IPS-15b (cell line): ENCODE measurements around the gene PRKACB.
"Not testable (repeated sequence)": the region's sequence is repeated elsewhere in the genome, so short reads cannot be mapped to it uniquely, and the experiment has no call there.

Experiments
- H3K27me3 ChIP-seq: one replicate; pipeline ENCODE4 v1.6.1; 2013; ENCODE audit warnings: low read length; ENCODE audit not compliant: control insufficient read depth, insufficient read depth
- H3K36me3 ChIP-seq: one replicate; pipeline ENCODE4 v1.6.1; 2013; ENCODE audit warnings: low read length; ENCODE audit not compliant: control insufficient read depth, insufficient read depth
- H3K4me1 ChIP-seq: one replicate; pipeline ENCODE4 v1.6.1; 2013; ENCODE audit warnings: mild to moderate bottlenecking, low read length; ENCODE audit not compliant: control insufficient read depth, insufficient read depth
- H3K4me3 ChIP-seq: one replicate; pipeline ENCODE4 v1.5.1; 2013; ENCODE audit warnings: low read depth, low read length
- H3K9ac ChIP-seq: one replicate; pipeline ENCODE4 v1.6.1; 2013; ENCODE audit warnings: low read depth, mild to moderate bottlenecking, low read length
- H3K9me3 ChIP-seq: one replicate; pipeline ENCODE4 v1.6.1; 2013; ENCODE audit warnings: mild to moderate bottlenecking, low read length; ENCODE audit not compliant: control insufficient read depth, insufficient read depth

Gene PRKACB

DNA sequence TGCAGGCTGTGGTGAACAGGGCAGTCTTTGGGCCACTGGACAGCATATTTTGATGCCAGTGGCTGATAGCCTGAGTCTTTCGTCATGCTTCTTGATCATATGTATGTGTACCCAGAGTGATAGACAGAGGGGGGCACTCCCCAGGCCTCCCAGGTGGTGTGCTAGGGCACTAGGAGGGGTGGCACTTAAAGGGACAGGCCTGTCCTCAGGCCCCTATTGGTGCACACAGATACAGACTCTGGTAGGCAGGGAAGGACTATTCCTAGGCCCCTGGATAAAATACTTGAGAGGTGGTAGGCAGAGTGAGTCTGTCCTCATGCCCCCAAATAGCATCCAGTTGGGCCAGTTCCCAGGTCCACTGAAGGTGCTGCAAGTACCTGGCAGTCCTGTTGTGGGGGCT is 80.8 kb downstream of the PRKACB start:
- Histone ChIP-seq H3K9me3 (no peaks in the 10 kb centered on the region), H3K4me3 (no peak overlapping the region), H3K27me3 (no peaks in the 10 kb centered on the region), H3K4me1 (no peaks in the 10 kb centered on the region), H3K9ac (no peak overlapping the region), H3K36me3 (no peaks in the 10 kb centered on the region)

DNA sequence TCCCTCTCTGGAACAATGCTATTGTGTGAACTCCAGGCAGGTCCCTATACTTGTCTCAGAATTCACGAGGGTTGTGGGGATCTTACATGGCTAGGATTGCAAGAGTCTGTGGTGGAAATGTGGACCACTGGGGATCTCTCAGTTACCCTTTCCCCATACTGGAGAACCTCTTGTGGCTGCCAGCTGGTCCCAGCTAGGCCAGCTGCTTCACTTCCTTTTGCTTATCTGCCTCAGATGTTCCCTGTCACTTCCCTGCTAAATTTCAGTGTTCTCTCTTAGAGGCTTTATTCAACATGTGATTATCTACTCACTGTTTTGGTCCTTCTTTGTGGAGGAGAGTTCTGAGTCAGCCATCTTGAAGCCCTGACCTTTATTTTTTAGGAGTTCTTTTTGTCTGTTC is 81.6 kb downstream of the PRKACB start:
- H3K4me1 ChIP-seq = no peaks in the 10 kb centered on the region

DNA sequence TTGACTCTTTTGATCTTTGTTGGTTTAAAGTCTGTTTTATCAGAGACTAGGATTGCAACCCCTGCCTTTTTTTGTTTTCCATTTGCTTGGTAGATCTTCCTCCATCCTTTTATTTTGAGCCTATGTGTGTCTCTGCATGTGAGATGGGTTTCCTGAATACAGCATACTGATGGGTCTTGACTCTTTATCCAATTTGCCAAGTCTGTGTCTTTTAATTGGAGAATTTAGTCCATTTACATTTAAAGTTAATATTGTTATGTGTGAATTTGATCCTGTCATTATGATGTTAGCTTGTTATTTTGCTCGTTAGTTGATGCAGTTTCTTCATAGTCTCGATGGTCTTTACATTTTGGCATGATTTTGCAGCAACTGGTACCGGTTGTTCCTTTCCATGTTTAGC is 88.6 kb downstream of the PRKACB start:
- H3K4me1 ChIP-seq, H3K9me3 ChIP-seq, H3K27me3 ChIP-seq, H3K36me3 ChIP-seq, H3K9ac ChIP-seq, H3K4me3 ChIP-seq: not testable (repeated sequence)

More for the DNA sequence above, 81.6 kb downstream of the PRKACB start:
- Histone ChIP-seq H3K4me3 (no peak overlapping the region), H3K36me3 (no peaks in the 10 kb centered on the region), H3K9ac (no peak overlapping the region), H3K27me3 (no peaks in the 10 kb centered on the region), H3K9me3 (no peaks in the 10 kb centered on the region)

DNA sequence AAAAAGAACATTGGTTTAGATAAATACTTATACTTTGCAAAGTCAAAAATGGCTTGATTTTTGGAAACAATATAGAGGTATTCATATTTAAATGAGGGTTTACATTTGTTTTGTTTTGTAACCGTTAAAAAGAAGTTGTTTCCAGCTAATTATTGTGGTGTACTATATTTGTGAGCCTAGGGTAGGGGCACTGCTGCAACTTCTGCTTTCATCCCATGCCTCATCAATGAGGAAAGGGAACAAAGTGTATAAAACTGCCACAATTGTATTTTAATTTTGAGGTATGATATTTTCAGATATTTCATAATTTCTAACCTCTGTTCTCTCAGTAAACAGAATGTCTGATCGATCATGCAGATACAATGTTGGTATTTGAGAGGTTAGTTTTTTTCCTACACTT is 92.2 kb downstream of the PRKACB start:
- no peak overlapping the region for H3K4me3 ChIP-seq
- no peaks in the 10 kb centered on the region for H3K4me1 ChIP-seq
- no peak overlapping the region for H3K9ac ChIP-seq
- H3K36me3 ChIP-seq = no peaks in the 10 kb centered on the region
- H3K27me3 ChIP-seq = no peaks in the 10 kb centered on the region
- H3K9me3 ChIP-seq = peaks cover 3% of the 10 kb centered on the region

DNA sequence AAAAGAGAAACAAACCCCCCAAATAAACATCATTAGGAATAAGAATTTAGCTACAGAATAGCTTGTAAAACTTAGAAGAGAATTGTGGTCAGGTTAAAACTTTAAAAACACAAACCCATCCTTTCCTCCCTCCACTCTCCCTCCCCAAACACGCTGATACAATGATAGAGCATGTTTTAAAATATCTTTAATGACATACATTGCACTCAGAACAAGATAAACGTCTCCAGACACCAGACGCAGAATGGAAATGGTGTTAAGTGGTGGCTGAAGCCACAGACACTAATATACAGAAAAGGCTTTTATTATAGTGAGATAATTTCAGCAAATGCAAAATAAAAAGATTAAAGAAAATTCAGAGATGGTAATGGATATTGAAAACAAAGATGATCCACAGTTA is 98.6 kb downstream of the PRKACB start:
- H3K36me3 ChIP-seq = no peaks in the 10 kb centered on the region
- H3K9ac ChIP-seq = no peak overlapping the region
- H3K9me3 ChIP-seq = no peaks in the 10 kb centered on the region
- no peak overlapping the region for H3K4me3 ChIP-seq
- no peaks in the 10 kb centered on the region for H3K4me1 ChIP-seq
- no peaks in the 10 kb centered on the region for H3K27me3 ChIP-seq

DNA sequence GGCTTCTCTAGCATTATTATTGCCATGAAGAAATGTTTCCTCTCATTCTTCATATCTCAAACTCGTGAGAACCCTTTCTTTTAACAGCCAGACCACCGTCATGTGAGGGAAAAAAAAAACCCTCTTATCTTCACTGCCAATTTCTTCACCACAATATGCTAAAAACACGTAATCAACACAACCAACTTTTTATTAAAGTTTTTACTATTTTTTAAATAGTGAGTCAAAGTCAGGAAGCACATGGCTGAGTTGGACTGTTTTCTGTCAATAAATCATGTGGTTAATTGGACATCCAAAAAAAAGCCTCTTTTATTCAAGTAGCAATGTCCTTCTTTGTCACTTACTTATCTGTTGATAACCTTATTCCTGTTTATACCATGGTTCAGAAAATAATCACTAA is 101.5 kb downstream of the PRKACB start:
- Histone ChIP-seq H3K36me3 (no peaks in the 10 kb centered on the region), H3K9ac (no peak overlapping the region), H3K27me3 (no peaks in the 10 kb centered on the region), H3K9me3 (no peaks in the 10 kb centered on the region), H3K4me3 (no peak overlapping the region), H3K4me1 (no peaks in the 10 kb centered on the region)

DNA sequence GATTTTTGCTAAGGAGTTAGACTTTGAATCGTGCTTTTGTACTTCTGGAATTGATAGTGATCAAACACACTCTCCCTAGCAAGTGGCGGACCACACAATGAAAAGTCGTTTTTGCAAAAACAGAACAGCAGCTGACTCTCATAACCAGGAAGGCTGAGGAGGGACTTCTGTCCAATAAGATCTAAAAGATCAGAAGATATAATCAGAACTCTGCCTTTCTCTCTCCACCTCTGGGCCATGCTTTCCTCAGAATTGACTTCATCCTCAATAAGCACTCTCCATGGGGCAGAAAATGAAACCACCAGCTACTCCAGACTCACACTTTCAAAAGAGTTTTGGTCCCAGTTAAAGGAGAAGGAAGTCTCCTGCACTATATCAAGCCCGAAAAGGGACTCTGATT is 102.1 kb downstream of the PRKACB start:
- no peaks in the 10 kb centered on the region for H3K36me3 ChIP-seq
- no peaks in the 10 kb centered on the region for H3K4me1 ChIP-seq
- H3K9ac ChIP-seq = no peak overlapping the region
- no peaks in the 10 kb centered on the region for H3K9me3 ChIP-seq
- H3K4me3 ChIP-seq = no peak overlapping the region
- no peaks in the 10 kb centered on the region for H3K27me3 ChIP-seq

DNA sequence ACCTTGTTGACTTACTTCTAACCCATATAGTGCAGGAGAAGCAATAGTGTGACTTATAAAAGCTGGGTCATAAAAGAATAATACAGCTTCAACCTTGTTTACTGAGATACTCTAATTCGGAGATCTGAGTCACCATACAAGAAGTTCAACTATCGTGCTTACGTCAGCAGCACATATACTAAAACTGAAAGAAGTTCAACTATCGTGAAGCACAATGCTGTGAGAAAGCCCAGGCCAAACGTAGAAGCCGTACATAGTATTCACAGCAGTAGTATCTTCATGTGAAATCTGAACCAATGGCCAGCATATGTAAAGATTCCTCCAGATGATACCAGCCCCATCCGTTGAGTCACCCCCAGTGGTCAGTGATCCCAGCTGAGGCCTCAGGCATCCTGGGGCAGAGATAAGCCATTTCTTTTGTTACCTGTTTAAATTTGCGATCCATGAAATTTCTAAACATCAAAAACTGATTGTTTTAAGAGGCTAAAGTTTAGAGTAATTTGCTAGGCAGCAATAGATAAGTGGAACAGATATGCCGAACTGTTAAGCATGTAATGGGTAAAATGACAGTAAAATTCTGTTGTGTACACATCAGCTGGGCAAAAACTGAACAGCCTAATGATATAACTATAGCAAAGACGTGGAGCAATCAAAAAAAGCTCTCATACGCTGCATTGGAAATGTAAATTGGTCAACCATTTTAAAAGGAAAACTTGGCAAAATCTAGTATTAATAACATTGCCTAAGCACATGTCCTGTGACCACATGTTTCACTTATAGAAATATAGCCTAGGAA is 103.6 kb downstream of the PRKACB start:
- Histone ChIP-seq H3K4me1 (no peaks in the 10 kb centered on the region), H3K9me3 (no peaks in the 10 kb centered on the region), H3K27me3 (no peaks in the 10 kb centered on the region), H3K9ac (no peak overlapping the region), H3K36me3 (no peaks in the 10 kb centered on the region), H3K4me3 (no peak overlapping the region)

DNA sequence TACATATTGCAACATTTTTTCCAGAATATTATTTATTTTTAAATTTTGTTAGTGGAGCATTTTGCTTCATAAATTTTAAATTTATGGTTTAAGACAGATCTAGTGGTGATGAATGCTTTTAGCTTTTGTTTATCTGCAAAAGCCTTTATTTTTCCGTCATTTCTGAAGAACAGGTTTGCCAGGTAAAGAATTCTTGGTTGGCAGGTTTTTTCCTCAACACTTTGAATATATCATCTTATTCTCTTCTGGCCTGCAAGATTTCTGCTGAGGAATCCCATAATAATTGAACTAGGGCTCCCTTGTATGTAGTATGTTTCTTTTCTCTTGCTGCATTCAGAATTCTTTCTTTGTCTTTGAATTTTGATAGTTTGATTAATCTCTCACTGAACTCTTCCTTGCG is 106.6 kb downstream of the PRKACB start:
- H3K27me3 ChIP-seq = no peaks in the 10 kb centered on the region
- H3K9me3 ChIP-seq = no peaks in the 10 kb centered on the region
- peaks cover 7% of the 10 kb centered on the region for H3K4me1 ChIP-seq
- H3K4me3 ChIP-seq = no peak overlapping the region
- H3K9ac ChIP-seq = no peak overlapping the region
- H3K36me3 ChIP-seq = no peaks in the 10 kb centered on the region

DNA sequence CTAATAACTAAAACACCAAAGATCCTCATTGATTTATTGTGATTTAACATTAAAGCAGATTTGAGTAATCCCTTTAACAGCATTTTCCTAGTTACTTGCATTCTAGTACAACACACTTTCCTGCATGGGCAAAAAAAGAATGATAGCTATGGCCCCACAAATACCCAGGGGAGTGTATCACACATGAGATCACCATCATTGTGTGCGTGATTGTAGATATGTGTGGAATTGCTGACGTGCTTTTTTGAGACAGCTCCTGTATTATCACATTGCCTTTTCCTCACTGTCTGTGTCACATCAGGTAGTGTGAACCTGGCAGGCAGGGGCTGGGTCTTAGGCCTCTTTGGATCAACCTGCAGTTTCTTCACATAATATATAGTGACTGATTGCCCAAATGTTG is 109.0 kb downstream of the PRKACB start:
- no peaks in the 10 kb centered on the region for H3K9me3 ChIP-seq
- H3K4me1 ChIP-seq = peaks cover 7% of the 10 kb centered on the region
- no peak overlapping the region for H3K9ac ChIP-seq
- H3K27me3 ChIP-seq = no peaks in the 10 kb centered on the region
- H3K4me3 ChIP-seq = no peak overlapping the region
- H3K36me3 ChIP-seq = no peaks in the 10 kb centered on the region

DNA sequence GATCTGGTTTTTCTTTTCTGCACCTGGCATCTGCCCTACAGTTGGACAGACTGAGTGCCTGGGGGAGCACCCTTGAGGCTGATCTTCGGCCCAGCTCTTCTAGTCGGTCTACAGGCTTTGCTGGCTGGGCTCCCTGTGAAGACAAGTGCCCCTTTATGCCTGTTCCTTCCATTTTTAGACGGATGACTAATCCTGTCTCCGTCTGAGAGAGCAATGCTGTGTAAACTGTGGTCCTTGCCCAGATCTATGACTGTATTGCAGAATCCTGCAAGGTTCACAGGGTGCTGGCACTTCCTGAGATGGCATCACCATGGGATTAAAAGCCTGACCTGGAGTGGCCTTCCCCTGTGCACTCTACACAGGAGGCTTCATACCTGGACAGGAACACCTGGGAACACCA is 109.8 kb downstream of the PRKACB start:
- no peak overlapping the region for H3K9ac ChIP-seq
- H3K9me3 ChIP-seq = no peaks in the 10 kb centered on the region
- H3K4me3 ChIP-seq = no peak overlapping the region
- H3K4me1 ChIP-seq = peaks cover 7% of the 10 kb centered on the region
- no peaks in the 10 kb centered on the region for H3K36me3 ChIP-seq
- H3K27me3 ChIP-seq = no peaks in the 10 kb centered on the region

DNA sequence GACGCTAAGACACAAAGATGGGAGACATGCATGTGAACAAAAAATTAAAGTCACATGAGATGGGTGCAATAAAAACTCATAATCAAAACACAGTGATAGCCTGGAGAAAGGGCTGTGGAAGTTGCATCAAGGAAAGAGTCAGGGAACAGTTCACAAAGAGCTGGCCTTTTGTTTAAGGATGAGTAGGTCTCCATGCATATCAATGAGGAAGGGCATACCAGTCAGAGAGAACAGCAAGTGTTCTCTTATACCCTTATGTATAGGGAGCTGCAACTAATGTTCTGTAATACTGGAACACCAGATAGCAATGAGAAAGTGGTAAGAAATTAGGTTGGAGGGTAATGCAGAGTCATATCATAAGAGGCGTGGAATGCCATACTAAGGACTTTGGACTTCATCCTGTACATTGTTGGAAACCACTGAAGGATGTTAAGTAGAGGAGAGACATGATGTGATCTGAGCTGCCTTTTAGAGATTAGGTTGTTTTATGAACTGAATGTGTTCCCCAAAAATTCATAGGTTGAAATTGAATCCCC is 110.7 kb downstream of the PRKACB start:
- H3K4me1 ChIP-seq = peaks cover 7% of the 10 kb centered on the region
- no peaks in the 10 kb centered on the region for H3K9me3 ChIP-seq
- no peak overlapping the region for H3K9ac ChIP-seq
- H3K36me3 ChIP-seq = no peaks in the 10 kb centered on the region
- H3K27me3 ChIP-seq = no peaks in the 10 kb centered on the region
- no peak overlapping the region for H3K4me3 ChIP-seq
